Ishikawa (cell line): ENCODE results near the gene CORO1C.

Experiments
- CEBPB ChIP-seq: IDR thresholded peaks from 2 replicates; pipeline ENCODE4 v1.6.1; 2012
- CREB1 ChIP-seq: IDR thresholded peaks from 2 replicates; pipeline ENCODE4 v1.6.1; 2012; ENCODE audit warnings: low read depth
- EGR1 ChIP-seq: IDR thresholded peaks from 2 replicates; pipeline ENCODE4 v1.6.1; 2012
- EP300 ChIP-seq: IDR thresholded peaks from 2 replicates; pipeline ENCODE4 v1.6.1; 2012; ENCODE audit warnings: borderline replicate concordance
- FOXM1 ChIP-seq: IDR thresholded peaks from 2 replicates; pipeline ENCODE4 v1.6.1; 2012; ENCODE audit warnings: low read depth, borderline replicate concordance
- MAX ChIP-seq: IDR thresholded peaks from 2 replicates; pipeline ENCODE4 v1.6.1; 2012
- NFIC ChIP-seq: IDR thresholded peaks from 2 replicates; pipeline ENCODE4 v1.6.1; 2012
- RAD21 ChIP-seq: IDR thresholded peaks from 2 replicates; pipeline ENCODE4 v1.6.1; 2012; ENCODE audit warnings: low read depth
- REST ChIP-seq: IDR thresholded peaks from 2 replicates; pipeline ENCODE4 v1.6.1; 2012; ENCODE audit warnings: low read depth, mild to moderate bottlenecking
- TAF1 ChIP-seq: IDR thresholded peaks from 2 replicates; pipeline ENCODE4 v1.6.1; 2012; ENCODE audit warnings: low read depth, mild to moderate bottlenecking
- TCF12 ChIP-seq: IDR thresholded peaks from 2 replicates; pipeline ENCODE4 v1.6.1; 2012; ENCODE audit warnings: low read depth
- TEAD4 ChIP-seq: IDR thresholded peaks from 2 replicates; pipeline ENCODE4 v1.6.1; 2012
- USF1 ChIP-seq: IDR thresholded peaks from 2 replicates; pipeline ENCODE4 v1.6.1; 2012
- YY1 ChIP-seq: IDR thresholded peaks from 2 replicates; pipeline ENCODE4 v1.6.1; 2012; ENCODE audit warnings: low read depth
- ZBTB7A ChIP-seq: IDR thresholded peaks from 2 replicates; pipeline ENCODE4 v1.6.1; 2012; ENCODE audit warnings: low read depth

Gene CORO1C

GRCh38 chr12:108597559-108598471 lies 133.5 kb downstream of the CORO1C start, which contains the start of gene TMEM119:
TMEM119 (minus strand) TSS chr12:108598084; CDS start chr12:108592383, 5,701 bp downstream.
- no peak for TF ChIP-seq FOXM1
- no peak for TF ChIP-seq EP300

GRCh38 chr12:108596854-108597558 lies 134.3 kb downstream of the CORO1C start:
- TF ChIP-seq NFIC (no peak), EGR1 (no peak), USF1 (peak; percentile 77)

GRCh38 chr12:108595711-108596647 lies 135.3 kb downstream of the CORO1C start:
- no peak for TF ChIP-seq TEAD4
- TF ChIP-seq YY1, result no peak
- no peak for TF ChIP-seq EP300
- TF ChIP-seq MAX, result no peak
- TF ChIP-seq CREB1, result no peak
- no peak for TF ChIP-seq FOXM1
- TF ChIP-seq TCF12, result no peak
- no peak for TF ChIP-seq RAD21
- TF ChIP-seq ZBTB7A, result no peak
- TF ChIP-seq NFIC, result no peak
- TF ChIP-seq USF1, result no peak
- no peak for TF ChIP-seq CEBPB
- TF ChIP-seq TAF1, result no peak
- no peak for TF ChIP-seq REST
- no peak for TF ChIP-seq EGR1
